DMS 273 (cell line): Measurements from ENCODE around the gene KLC1.

ENCODE experiments used
- DNase-seq: peaks from one replicate; lab custom pipeline; 2025; ENCODE audit not compliant: unreplicated experiment; lab: John Stamatoyannopoulos, UW

KLC1 gene

GRCh38 chr14:103702497-103703432 is 73.8 kb downstream of the KLC1 start:
- peak; percentile 83 for DNase-seq

- DNase-seq = no peak
Measured at GRCh38 chr14:103703433-103704385, 74.7 kb downstream of the KLC1 start.

GRCh38 chr14:103704708-103705107 is 75.7 kb downstream of the KLC1 start:
- DNase-seq = no peak

- no peak for DNase-seq
Measured at GRCh38 chr14:103705118-103705503, 76.1 kb downstream of the KLC1 start.

- DNase-seq = no peak
Measured at GRCh38 chr14:103705504-103706284, 76.7 kb downstream of the KLC1 start.

GRCh38 chr14:103706551-103707328 is 77.7 kb downstream of the KLC1 start:
- no peak for DNase-seq

GRCh38 chr14:103707329-103708263 is 78.6 kb downstream of the KLC1 start:
- DNase-seq = no peak

GRCh38 chr14:103708750-103709187 is 79.8 kb downstream of the KLC1 start:
- no peak for DNase-seq

GRCh38 chr14:103709814-103710213 is 80.8 kb downstream of the KLC1 start:
- no peak for DNase-seq

- DNase-seq = no peak
Measured at GRCh38 chr14:103710771-103711377, 81.9 kb downstream of the KLC1 start.

GRCh38 chr14:103711516-103712431 is 82.8 kb downstream of the KLC1 start:
- DNase-seq = peak; percentile 48

- DNase-seq = peak; percentile 41
Measured at GRCh38 chr14:103712633-103713247, 83.7 kb downstream of the KLC1 start.

GRCh38 chr14:103713304-103714062 is 84.5 kb downstream of the KLC1 start:
- peak; percentile 47 for DNase-seq

GRCh38 chr14:103714063-103714724 is 85.2 kb downstream of the KLC1 start:
- no peak for DNase-seq

GRCh38 chr14:103715052-103716000 is 86.3 kb downstream of the KLC1 start, which contains the start of the genes XRCC3 and ZFYVE21:
TSS of gene XRCC3 (minus strand) at chr14:103715451. CDS start at chr14:103711087, 4,364 bp downstream.
TSS of gene ZFYVE21 (plus strand) at chr14:103715810. CDS start at chr14:103715842, 32 bp downstream.
- DNase-seq = peak; percentile 100
